ENCODE results near the gene APOL3. TPM values are rescaled to one million over a fixed set of nuclear protein-coding genes. Genes with fewer than 3 reads are reported as not detected.

Gene APOL3
- total RNA-seq, 1 experiment from 2014 or later: not detected

DNA sequence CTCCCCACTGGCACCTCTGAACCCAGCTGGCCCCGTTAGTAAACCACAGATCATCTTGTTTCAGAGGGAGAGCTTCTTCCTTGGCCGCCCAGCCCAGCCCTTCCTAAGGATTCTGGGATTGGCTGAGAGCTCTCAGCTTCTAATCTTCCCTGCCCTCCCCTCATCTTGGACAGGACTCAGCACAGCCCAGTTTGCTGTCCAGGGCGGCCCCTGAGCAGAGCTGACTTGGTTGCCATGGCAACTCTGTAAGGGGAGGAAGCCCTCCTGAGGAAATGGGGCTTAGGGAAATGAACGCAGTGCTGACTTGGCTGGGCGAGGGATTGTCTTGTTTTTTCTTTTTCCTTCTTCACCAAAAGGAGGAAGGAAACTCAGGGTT, 36.5 kb upstream of the APOL3 start:
- peaks cover 4% of the 10 kb centered on the region; the same call in 1 of the 2 replicates for H3K4me1 ChIP-seq (ENCODE audit: insufficient read depth, low read length)
- Mint-ChIP-seq H3K36me3 (ENCODE audit: insufficient read depth in 1 of 3, low read depth in 3 of 3) (no peaks in the 10 kb centered on the region), H3K9me3 (no peaks in the 10 kb centered on the region; a peak in 1 of 5 replicates), H3K27ac (peak overlapping the region; percentile 80 to 94 (median 89); a peak in 5 of 7 replicates), H3K4me3 (peak overlapping the region; percentile 20 to 53; a peak in 3 of 5 replicates), H3K27me3 (ENCODE audit: low read depth) (peaks cover 2% of the 10 kb centered on the region; the same call in 1 of the 2 replicates), H3K4me1 (peaks cover 34 to 52% of the 10 kb centered on the region in 2 experiments)
- H3K23ac ChIP-seq (ENCODE audit: insufficient read length, low read depth, low read length): no peak overlapping the region
- no peak overlapping the region for H3K9ac ChIP-seq (ENCODE audit: extremely low read depth, insufficient read length, low read length)
- TF ChIP-seq, protein P1, sequence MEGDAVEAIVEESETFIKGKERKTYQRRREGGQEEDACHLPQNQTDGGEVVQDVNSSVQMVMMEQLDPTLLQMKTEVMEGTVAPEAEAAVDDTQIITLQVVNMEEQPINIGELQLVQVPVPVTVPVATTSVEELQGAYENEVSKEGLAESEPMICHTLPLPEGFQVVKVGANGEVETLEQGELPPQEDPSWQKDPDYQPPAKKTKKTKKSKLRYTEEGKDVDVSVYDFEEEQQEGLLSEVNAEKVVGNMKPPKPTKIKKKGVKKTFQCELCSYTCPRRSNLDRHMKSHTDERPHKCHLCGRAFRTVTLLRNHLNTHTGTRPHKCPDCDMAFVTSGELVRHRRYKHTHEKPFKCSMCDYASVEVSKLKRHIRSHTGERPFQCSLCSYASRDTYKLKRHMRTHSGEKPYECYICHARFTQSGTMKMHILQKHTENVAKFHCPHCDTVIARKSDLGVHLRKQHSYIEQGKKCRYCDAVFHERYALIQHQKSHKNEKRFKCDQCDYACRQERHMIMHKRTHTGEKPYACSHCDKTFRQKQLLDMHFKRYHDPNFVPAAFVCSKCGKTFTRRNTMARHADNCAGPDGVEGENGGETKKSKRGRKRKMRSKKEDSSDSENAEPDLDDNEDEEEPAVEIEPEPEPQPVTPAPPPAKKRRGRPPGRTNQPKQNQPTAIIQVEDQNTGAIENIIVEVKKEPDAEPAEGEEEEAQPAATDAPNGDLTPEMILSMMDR (conservative IDR thresholded peaks at IDR 0.05): no peak
- no peaks in the 10 kb centered on the region for H3K27me3 ChIP-seq (ENCODE audit: insufficient read depth, low read length)
- no peak overlapping the region for H3K56ac ChIP-seq (ENCODE audit: insufficient read length, low read depth, low read length)
- H3K4me2 ChIP-seq (ENCODE audit: insufficient read depth, insufficient read length, low read length): no peak overlapping the region
- no peak overlapping the region for H2BK15ac ChIP-seq (ENCODE audit: low read depth, low read length)
- no peaks in the 10 kb centered on the region for H3K23me2 ChIP-seq (ENCODE audit: insufficient read length, low read depth, low read length, poor library complexity, severe bottlenecking)
- no peak overlapping the region for H3T11ph ChIP-seq (ENCODE audit: low read length)
- no peak overlapping the region for H2BK12ac ChIP-seq (ENCODE audit: insufficient read length, low read depth, low read length)
- H3K4ac ChIP-seq (ENCODE audit: low read depth, low read length): no peak overlapping the region
- no peaks in the 10 kb centered on the region for H4K20me1 ChIP-seq (ENCODE audit: control insufficient read depth, insufficient read depth, insufficient read length)
- no CpG with 5 or more reads among the region's 5 CpGs for WGBS (ENCODE audit: extremely low coverage, insufficient read length, low lambda C conversion rate)
- no peaks in the 10 kb centered on the region for H3K79me2 ChIP-seq (ENCODE audit: insufficient read depth, low read length)
- H2BK20ac ChIP-seq (ENCODE audit: low read depth, low read length, poor library complexity, severe bottlenecking): no peak overlapping the region
- H2BK120ac ChIP-seq (ENCODE audit: low read depth, low read length, poor library complexity, severe bottlenecking): no peak overlapping the region
- H4K8ac ChIP-seq (replicated peaks; ENCODE audit: insufficient read length, low read depth, low read length): no peak overlapping the region
- no peak overlapping the region for H2BK5ac ChIP-seq (ENCODE audit: insufficient read length, low read length)
- no peak overlapping the region for H2AFZ ChIP-seq (ENCODE audit: low read length)
- no peaks in the 10 kb centered on the region for H3K79me1 ChIP-seq (ENCODE audit: insufficient read depth, low read depth, low read length, poor library complexity, severe bottlenecking)
- peak; percentile 93 for DNase-seq
- H4K5ac ChIP-seq (ENCODE audit: insufficient read length, low read depth, low read length): no peak overlapping the region
- no peak overlapping the region for H3K27ac ChIP-seq (ENCODE audit: insufficient read length, low read depth, low read length)
- no peaks in the 10 kb centered on the region for H3K9me3 ChIP-seq (ENCODE audit: control insufficient read depth, low read depth, low read length)
- H4K91ac ChIP-seq (ENCODE audit: insufficient read length, low read depth, low read length): no peak overlapping the region
- H2AK5ac ChIP-seq (ENCODE audit: insufficient read length, low read length): no peak overlapping the region
- H3K18ac ChIP-seq (ENCODE audit: insufficient read length, low read depth, low read length): peak overlapping the region; percentile 33
- no peak overlapping the region for H3K14ac ChIP-seq (ENCODE audit: insufficient read depth, low read length)
